Lower leg skin (tissue), 3 donors: ENCODE results near the gene MRFAP1L1.

Experiments used
- CTCF ChIP-seq, 3 donors: fragments of 450-650 bp; IDR thresholded peaks; one replicate each; pipeline ENCODE4 v1.5.1; 2016; ENCODE audit warnings: antibody characterized with exemption in 3 of 3, mild to moderate bottlenecking in 3 of 3, moderate library complexity in 2 of 3
- POLR2A ChIP-seq, 2 donors: fragments of 450-650 bp; IDR thresholded peaks; one replicate each; pipeline ENCODE4 v1.6.1; 2016 to 2017; ENCODE audit warnings: antibody characterized with exemption in 2 of 2, mild to moderate bottlenecking in 1 of 2, moderate library complexity in 1 of 2

- TF ChIP-seq CTCF (IDR thresholded peaks at IDR 0.05) (no peak), POLR2A (IDR thresholded peaks at IDR 0.05) (no peak)
Observed at GRCh38 chr4:6718932-6719610, 9.4 kb upstream of the MRFAP1L1 start.
